ENCODE measurements around the gene FRYL. TPM values are rescaled to one million over a fixed set of nuclear protein-coding genes. Genes with fewer than 3 reads are reported as not detected.

The FRYL gene
- total and polyA plus RNA-seq, 3 experiments from 2014 or later = 34.9 to 70.3 (median 69.3) TPM

DNA sequence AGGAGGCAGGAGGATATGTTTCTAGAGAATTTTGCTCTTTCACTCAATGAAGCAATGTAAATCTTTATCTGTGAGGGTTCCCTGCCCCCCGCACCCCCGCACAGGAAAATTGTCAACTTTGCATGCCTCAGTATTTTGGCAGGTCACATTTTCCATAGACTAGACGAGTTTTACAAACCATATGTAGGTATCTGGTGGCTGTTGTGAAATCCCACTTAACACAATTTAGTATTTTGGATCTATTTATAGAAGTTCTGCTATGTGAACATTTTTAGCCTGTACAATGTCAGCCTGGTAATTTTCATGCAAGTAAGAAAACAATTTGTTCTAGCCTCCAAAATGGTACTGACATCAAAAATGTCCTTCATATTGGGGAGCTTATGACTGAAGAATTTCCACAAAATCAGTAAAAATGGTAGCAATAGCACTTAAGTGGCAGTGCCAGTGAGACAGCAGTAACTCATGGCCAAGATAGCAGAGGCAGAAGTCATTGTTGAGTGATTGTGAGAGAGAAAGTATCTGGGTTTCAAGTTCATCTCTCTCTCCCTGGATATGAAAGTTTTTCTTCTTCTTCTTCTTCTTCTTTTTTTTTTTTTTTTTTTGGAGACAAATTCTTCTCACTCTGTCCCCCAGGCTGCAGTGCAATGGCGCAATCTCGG, 12.4 kb upstream of the FRYL start:
- H3K4me1 ChIP-seq (ENCODE audit: insufficient read depth, low read length) = no peaks in the 10 kb centered on the region
- peaks cover 0 to 1% of the 10 kb centered on the region in 2 donors for H3K27me3 Mint-ChIP-seq
- H3K9me3 Mint-ChIP-seq = no peaks in the 10 kb centered on the region
- no peaks in the 10 kb centered on the region for H3K9me3 ChIP-seq (ENCODE audit: low read length)
- no peaks in the 10 kb centered on the region for H3K4me1 Mint-ChIP-seq
- no peak overlapping the region for H3K27ac Mint-ChIP-seq
- no peaks in the 10 kb centered on the region for H3K36me3 ChIP-seq (ENCODE audit: insufficient read depth, low read length)
- no peak overlapping the region for H3K4me3 ChIP-seq (ENCODE audit: low read length)
- no peak overlapping the region for H3K27ac ChIP-seq (ENCODE audit: low read depth, low read length)
- no peak for DNase-seq
- ChIA-PET POLR2A (interaction anchor here (0.7 kb wide), 1 partner anchor 1255 kb away, joined by 4 read pairs; no protein-coding TSS in a partner anchor), CTCF (no interaction called here)
- H3K27me3 ChIP-seq (ENCODE audit: insufficient read depth, low read length, poor library complexity, severe bottlenecking) = no peaks in the 10 kb centered on the region
- peaks cover 0 to 2% (median 0%) of the 10 kb centered on the region in 3 donors for H3K36me3 Mint-ChIP-seq
- no peak overlapping the region for H3K4me3 Mint-ChIP-seq

DNA sequence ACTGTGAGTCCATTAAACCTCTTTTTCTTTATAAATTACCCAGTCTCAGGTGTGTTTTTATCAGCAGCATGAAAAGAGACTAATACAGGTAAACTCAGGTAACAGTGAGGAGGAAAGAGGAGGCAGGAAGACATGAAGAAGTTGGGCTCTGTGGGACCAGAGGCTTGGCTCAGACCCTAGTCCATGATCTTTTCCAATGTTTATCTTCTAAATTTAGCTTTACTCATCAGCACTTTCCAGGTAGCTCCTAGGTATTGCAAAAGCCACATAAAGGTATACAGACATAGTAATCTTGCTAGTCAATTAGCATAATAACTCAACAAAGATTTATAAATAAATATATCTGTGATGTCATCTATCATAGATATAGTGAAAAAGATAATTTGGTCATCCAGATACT, 11.2 kb upstream of the FRYL start:
- DNase-seq = no peak
- Histone ChIP-seq H3K36me3 (ENCODE audit: insufficient read depth, low read length) (no peaks in the 10 kb centered on the region), H3K4me3 (ENCODE audit: low read length) (no peak overlapping the region), H3K4me1 (ENCODE audit: insufficient read depth, low read length) (no peaks in the 10 kb centered on the region), H3K9me3 (ENCODE audit: low read length) (no peaks in the 10 kb centered on the region), H3K27ac (ENCODE audit: low read depth, low read length) (no peak overlapping the region), H3K27me3 (ENCODE audit: insufficient read depth, low read length, poor library complexity, severe bottlenecking) (no peaks in the 10 kb centered on the region)
- no peak overlapping the region for H3K4me3 Mint-ChIP-seq
- H3K9me3 Mint-ChIP-seq = no peaks in the 10 kb centered on the region
- ChIA-PET POLR2A (no interaction called here), CTCF (interaction anchor here (1.1 kb wide), 1 partner anchor 11 kb away, joined by 3 read pairs; the partner anchor contains the start of gene FRYL)
- H3K36me3 Mint-ChIP-seq = peaks cover 0 to 2% (median 0%) of the 10 kb centered on the region in 3 donors
- no peaks in the 10 kb centered on the region for H3K4me1 Mint-ChIP-seq
- H3K27me3 Mint-ChIP-seq = peaks cover 0 to 1% of the 10 kb centered on the region in 2 donors
- H3K27ac Mint-ChIP-seq = no peak overlapping the region

DNA sequence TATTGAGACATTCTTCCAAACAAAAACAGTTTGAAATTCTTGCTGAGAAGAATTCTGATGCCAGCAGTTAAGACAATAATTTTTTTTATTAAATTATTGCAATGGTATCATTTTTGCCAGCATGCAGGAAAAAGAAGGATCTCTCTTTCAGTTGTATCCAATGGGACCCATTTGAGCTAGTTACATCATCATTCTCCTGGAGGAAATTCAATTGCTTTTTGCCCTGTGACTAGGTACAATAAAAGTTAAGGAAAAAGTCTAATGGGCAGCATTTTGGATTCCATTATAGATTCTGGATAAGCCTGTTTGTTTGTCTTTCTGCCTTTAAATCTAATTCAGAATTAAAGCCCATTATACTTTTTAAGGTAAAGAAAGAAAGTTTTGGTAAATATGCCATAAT, 10.5 kb upstream of the FRYL start:
- Histone ChIP-seq H3K4me3 (ENCODE audit: low read length) (no peak overlapping the region), H3K4me1 (ENCODE audit: insufficient read depth, low read length) (no peaks in the 10 kb centered on the region), H3K36me3 (ENCODE audit: insufficient read depth, low read length) (no peaks in the 10 kb centered on the region), H3K27me3 (ENCODE audit: insufficient read depth, low read length, poor library complexity, severe bottlenecking) (no peaks in the 10 kb centered on the region), H3K27ac (ENCODE audit: low read depth, low read length) (no peak overlapping the region), H3K9me3 (ENCODE audit: low read length) (no peaks in the 10 kb centered on the region)
- no peak for DNase-seq
- H3K27ac Mint-ChIP-seq = no peak overlapping the region
- peaks cover 0 to 2% (median 0%) of the 10 kb centered on the region in 3 donors for H3K36me3 Mint-ChIP-seq
- H3K27me3 Mint-ChIP-seq = peaks cover 0 to 1% of the 10 kb centered on the region in 2 donors
- ChIA-PET CTCF (interaction anchor here (1.1 to 1.4 kb wide), 2 partner anchors 10 to 212 kb away, joined by 3 read pairs; partner anchors contain the start of gene FRYL), POLR2A (no interaction called here)
- no peaks in the 10 kb centered on the region for H3K9me3 Mint-ChIP-seq
- no peaks in the 10 kb centered on the region for H3K4me1 Mint-ChIP-seq
- no peak overlapping the region for H3K4me3 Mint-ChIP-seq

DNA sequence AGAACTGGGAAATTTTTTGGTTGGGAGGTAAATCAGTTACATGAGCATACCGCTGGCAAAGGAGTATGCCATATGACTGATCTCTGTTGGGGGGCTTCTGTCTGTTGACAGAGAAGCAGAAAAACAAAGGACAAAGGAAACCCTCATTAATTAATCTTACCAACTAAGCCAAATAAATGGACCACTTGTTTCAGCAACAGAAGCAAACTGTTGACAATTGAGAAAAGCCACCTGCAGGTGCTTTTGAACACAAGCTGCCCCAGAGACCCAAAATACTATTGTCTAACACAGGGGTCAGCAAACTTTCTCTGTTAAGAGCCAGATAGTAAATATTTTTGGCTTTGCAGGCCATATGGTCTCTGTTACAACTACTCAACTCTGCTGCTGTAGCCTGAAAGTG, 7.0 kb upstream of the FRYL start:
- H3K4me1 ChIP-seq (ENCODE audit: insufficient read depth, low read length) = no peaks in the 10 kb centered on the region
- no peak for DNase-seq
- H3K27me3 Mint-ChIP-seq = peaks cover 1 to 3% of the 10 kb centered on the region in 2 donors
- H3K36me3 ChIP-seq (ENCODE audit: insufficient read depth, low read length) = no peaks in the 10 kb centered on the region
- H3K36me3 Mint-ChIP-seq = peaks cover 0 to 2% (median 0%) of the 10 kb centered on the region in 3 donors
- POLR2A ChIA-PET = no interaction called here
- H3K9me3 Mint-ChIP-seq = no peaks in the 10 kb centered on the region
- no peak overlapping the region for H3K27ac Mint-ChIP-seq
- no peak overlapping the region for H3K4me3 Mint-ChIP-seq
- CTCF ChIA-PET = no interaction called here
- H3K4me1 Mint-ChIP-seq = no peaks in the 10 kb centered on the region
- no peak overlapping the region for H3K4me3 ChIP-seq (ENCODE audit: low read length)
- H3K27me3 ChIP-seq (ENCODE audit: insufficient read depth, low read length, poor library complexity, severe bottlenecking) = no peaks in the 10 kb centered on the region
- H3K27ac ChIP-seq (ENCODE audit: low read depth, low read length) = no peak overlapping the region
- H3K9me3 ChIP-seq (ENCODE audit: low read length) = no peaks in the 10 kb centered on the region

DNA sequence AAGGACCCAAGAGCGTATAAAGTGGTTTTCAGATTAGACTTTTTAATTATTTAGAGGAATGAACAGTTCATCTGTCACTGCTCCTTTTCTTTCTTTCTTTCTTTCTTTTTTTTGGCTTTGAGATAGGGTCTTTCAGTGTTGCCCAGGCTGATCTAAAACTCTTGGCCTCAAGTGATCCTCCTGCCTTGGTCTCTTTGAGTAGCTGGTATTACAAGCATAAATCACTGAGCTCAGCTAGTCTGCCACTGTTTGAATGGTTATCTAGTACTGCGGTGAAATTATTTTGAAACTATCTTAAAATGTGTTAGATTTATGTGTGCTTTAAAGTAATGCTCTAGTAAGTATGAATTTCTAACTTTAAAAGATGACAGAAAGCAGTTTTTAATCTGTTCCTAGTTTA, 6.5 kb upstream of the FRYL start:
- no peak for DNase-seq
- peaks cover 1 to 3% of the 10 kb centered on the region in 2 donors for H3K27me3 Mint-ChIP-seq
- no peaks in the 10 kb centered on the region for H3K9me3 ChIP-seq (ENCODE audit: low read length)
- H3K9me3 Mint-ChIP-seq = no peaks in the 10 kb centered on the region
- H3K27me3 ChIP-seq (ENCODE audit: insufficient read depth, low read length, poor library complexity, severe bottlenecking) = no peaks in the 10 kb centered on the region
- H3K27ac Mint-ChIP-seq = no peak overlapping the region
- no peaks in the 10 kb centered on the region for H3K36me3 ChIP-seq (ENCODE audit: insufficient read depth, low read length)
- no peak overlapping the region for H3K4me3 Mint-ChIP-seq
- H3K4me1 Mint-ChIP-seq = peaks cover 0 to 1% (median 0%) of the 10 kb centered on the region in 3 donors
- H3K4me1 ChIP-seq (ENCODE audit: insufficient read depth, low read length) = no peaks in the 10 kb centered on the region
- CTCF ChIA-PET = no interaction called here
- peaks cover 0 to 2% (median 0%) of the 10 kb centered on the region in 3 donors for H3K36me3 Mint-ChIP-seq
- POLR2A ChIA-PET = no interaction called here
- no peak overlapping the region for H3K27ac ChIP-seq (ENCODE audit: low read depth, low read length)
- no peak overlapping the region for H3K4me3 ChIP-seq (ENCODE audit: low read length)

DNA sequence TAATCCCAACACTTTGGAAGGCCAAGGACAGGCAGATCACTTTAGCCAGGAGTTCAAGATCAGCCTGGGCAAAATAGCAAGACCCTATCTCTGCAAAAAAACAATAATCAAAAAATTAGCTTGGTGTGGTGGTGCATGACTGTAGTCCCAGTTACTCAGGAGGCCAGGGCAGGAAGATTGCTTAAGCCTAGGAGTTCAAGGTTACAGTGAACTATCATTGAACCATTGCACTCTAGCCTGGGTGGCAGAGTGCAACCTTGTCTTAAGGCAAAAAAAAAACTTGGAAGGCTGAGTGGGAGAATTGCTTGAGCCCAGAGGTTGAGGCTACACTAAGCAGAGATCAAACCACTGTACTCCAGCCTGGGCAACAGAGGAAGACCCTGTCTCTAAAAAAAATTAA, 5.2 kb upstream of the FRYL start:
- peaks cover 1 to 3% of the 10 kb centered on the region in 2 donors for H3K27me3 Mint-ChIP-seq
- Histone ChIP-seq H3K27ac (ENCODE audit: low read depth, low read length) (no peak overlapping the region), H3K4me1 (ENCODE audit: insufficient read depth, low read length) (peaks cover 7% of the 10 kb centered on the region), H3K36me3 (ENCODE audit: insufficient read depth, low read length) (no peaks in the 10 kb centered on the region), H3K9me3 (ENCODE audit: low read length) (no peaks in the 10 kb centered on the region), H3K27me3 (ENCODE audit: insufficient read depth, low read length, poor library complexity, severe bottlenecking) (no peaks in the 10 kb centered on the region), H3K4me3 (ENCODE audit: low read length) (no peak overlapping the region)
- DNase-seq = no peak
- H3K27ac Mint-ChIP-seq = peak overlapping the region in 1 of 8 donors; percentile 83
- peaks cover 0 to 4% (median 2%) of the 10 kb centered on the region in 3 donors for H3K36me3 Mint-ChIP-seq
- ChIA-PET POLR2A (no interaction called here), CTCF (no interaction called here)
- H3K9me3 Mint-ChIP-seq = no peaks in the 10 kb centered on the region
- no peak overlapping the region for H3K4me3 Mint-ChIP-seq
- H3K4me1 Mint-ChIP-seq = peaks cover 3 to 12% (median 11%) of the 10 kb centered on the region in 3 donors

DNA sequence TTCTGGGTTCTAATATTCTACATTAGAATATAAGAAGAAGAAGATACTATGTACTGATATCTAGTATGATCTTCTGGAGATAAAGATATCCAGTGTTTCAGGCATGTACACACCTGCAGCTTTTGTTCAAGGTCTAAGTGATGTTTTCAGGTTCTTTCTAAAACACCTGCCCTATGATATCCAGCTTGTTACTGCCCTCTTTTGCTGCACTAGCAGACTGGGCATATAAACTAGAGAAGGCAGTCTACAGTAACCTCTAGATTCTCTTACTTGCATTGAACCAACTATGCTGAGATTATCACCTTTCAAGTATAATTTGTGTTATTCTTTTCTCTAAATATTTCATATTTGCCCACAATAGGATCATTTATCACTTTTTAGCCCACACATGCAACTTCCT, 1.9 kb upstream of the FRYL start:
- no peaks in the 10 kb centered on the region for H3K27me3 ChIP-seq (ENCODE audit: insufficient read depth, low read length, poor library complexity, severe bottlenecking)
- ChIA-PET CTCF (interaction anchor here (1.0 kb wide), 1 partner anchor 124 kb away, joined by 4 read pairs; the partner anchor contains the start of gene OCIAD2), POLR2A (no interaction called here)
- H3K4me1 ChIP-seq (ENCODE audit: insufficient read depth, low read length) = peaks cover 24% of the 10 kb centered on the region
- no peak overlapping the region for H3K4me3 ChIP-seq (ENCODE audit: low read length)
- Mint-ChIP-seq H3K9me3 (no peaks in the 10 kb centered on the region), H3K27me3 (peaks cover 0 to 3% of the 10 kb centered on the region in 2 donors), H3K36me3 (peaks cover 0 to 13% (median 0%) of the 10 kb centered on the region in 3 donors), H3K27ac (peak overlapping the region in 3 of 8 donors; percentile 33 to 95 (median 57)), H3K4me3 (peak overlapping the region in 2 of 7 donors; percentile 90 to 91), H3K4me1 (peaks cover 21 to 33% (median 32%) of the 10 kb centered on the region in 3 donors)
- no peaks in the 10 kb centered on the region for H3K9me3 ChIP-seq (ENCODE audit: low read length)
- no peak for DNase-seq
- no peaks in the 10 kb centered on the region for H3K36me3 ChIP-seq (ENCODE audit: insufficient read depth, low read length)
- H3K27ac ChIP-seq (ENCODE audit: low read depth, low read length) = no peak overlapping the region

DNA sequence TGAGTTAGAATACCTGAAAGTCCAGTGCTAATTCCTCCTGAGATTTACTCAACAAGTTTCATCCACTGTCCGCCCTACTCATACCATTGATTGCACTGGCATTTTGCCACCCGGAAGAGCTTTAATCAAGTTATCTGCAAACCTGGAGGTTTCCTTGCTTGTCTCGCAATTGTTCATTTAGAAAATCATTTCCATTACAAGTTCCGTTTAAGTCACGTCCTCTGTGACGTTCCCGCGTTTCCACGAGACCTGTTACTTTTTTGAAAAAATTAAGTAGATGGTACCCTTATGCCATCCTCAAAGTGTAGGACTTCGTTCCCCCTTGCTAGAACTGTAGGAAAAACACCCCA, 761 bp upstream of the FRYL start:
- peak overlapping the region; percentile 57 to 96 (median 78) for H3K27ac Mint-ChIP-seq

More for the DNA sequence above, 761 bp upstream of the FRYL start:
- Mint-ChIP-seq H3K27me3 (peaks cover 0 to 3% of the 10 kb centered on the region in 2 donors), H3K4me3 (peak overlapping the region; percentile 86 to 99 (median 90)), H3K9me3 (no peaks in the 10 kb centered on the region), H3K36me3 (peaks cover 0 to 13% (median 0%) of the 10 kb centered on the region in 3 donors), H3K4me1 (peaks cover 31 to 44% (median 43%) of the 10 kb centered on the region in 3 donors)
- Histone ChIP-seq H3K27ac (ENCODE audit: low read depth, low read length) (peak overlapping the region; percentile 40), H3K9me3 (ENCODE audit: low read length) (no peaks in the 10 kb centered on the region), H3K4me1 (ENCODE audit: insufficient read depth, low read length) (peaks cover 35% of the 10 kb centered on the region), H3K27me3 (ENCODE audit: insufficient read depth, low read length, poor library complexity, severe bottlenecking) (no peaks in the 10 kb centered on the region), H3K4me3 (ENCODE audit: low read length) (peak overlapping the region; percentile 91), H3K36me3 (ENCODE audit: insufficient read depth, low read length) (no peaks in the 10 kb centered on the region)
- CTCF ChIA-PET = interaction anchor here (1.2 to 2.3 kb wide), 7 partner anchors 8 to 202 kb away, joined by 3 to 8 read pairs (median 4); partner anchors contain the start of genes OCIAD1 and OCIAD2
- DNase-seq = peak in 4 of 5 donors; percentile 20 to 64 (median 26)
- POLR2A ChIA-PET = interaction anchor here (0.6 to 2.3 kb wide), 6 partner anchors 20 to 126 kb away, joined by 3 to 11 read pairs (median 4); partner anchors contain the start of genes OCIAD1 and OCIAD2

Data from CD8-positive, alpha-beta memory T cell (primary cell).